ENCODE results near the gene SIM1. TPM values are rescaled to one million over a fixed set of nuclear protein-coding genes. Genes with fewer than 3 reads are reported as not detected.

SIM1 gene, protein sequence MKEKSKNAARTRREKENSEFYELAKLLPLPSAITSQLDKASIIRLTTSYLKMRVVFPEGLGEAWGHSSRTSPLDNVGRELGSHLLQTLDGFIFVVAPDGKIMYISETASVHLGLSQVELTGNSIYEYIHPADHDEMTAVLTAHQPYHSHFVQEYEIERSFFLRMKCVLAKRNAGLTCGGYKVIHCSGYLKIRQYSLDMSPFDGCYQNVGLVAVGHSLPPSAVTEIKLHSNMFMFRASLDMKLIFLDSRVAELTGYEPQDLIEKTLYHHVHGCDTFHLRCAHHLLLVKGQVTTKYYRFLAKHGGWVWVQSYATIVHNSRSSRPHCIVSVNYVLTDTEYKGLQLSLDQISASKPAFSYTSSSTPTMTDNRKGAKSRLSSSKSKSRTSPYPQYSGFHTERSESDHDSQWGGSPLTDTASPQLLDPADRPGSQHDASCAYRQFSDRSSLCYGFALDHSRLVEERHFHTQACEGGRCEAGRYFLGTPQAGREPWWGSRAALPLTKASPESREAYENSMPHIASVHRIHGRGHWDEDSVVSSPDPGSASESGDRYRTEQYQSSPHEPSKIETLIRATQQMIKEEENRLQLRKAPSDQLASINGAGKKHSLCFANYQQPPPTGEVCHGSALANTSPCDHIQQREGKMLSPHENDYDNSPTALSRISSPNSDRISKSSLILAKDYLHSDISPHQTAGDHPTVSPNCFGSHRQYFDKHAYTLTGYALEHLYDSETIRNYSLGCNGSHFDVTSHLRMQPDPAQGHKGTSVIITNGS
- polyA plus RNA-seq (2013, experiment 1 of 2) = 0.06 TPM
- 0.06 TPM for polyA plus RNA-seq (2013, experiment 2 of 2)

DNA sequence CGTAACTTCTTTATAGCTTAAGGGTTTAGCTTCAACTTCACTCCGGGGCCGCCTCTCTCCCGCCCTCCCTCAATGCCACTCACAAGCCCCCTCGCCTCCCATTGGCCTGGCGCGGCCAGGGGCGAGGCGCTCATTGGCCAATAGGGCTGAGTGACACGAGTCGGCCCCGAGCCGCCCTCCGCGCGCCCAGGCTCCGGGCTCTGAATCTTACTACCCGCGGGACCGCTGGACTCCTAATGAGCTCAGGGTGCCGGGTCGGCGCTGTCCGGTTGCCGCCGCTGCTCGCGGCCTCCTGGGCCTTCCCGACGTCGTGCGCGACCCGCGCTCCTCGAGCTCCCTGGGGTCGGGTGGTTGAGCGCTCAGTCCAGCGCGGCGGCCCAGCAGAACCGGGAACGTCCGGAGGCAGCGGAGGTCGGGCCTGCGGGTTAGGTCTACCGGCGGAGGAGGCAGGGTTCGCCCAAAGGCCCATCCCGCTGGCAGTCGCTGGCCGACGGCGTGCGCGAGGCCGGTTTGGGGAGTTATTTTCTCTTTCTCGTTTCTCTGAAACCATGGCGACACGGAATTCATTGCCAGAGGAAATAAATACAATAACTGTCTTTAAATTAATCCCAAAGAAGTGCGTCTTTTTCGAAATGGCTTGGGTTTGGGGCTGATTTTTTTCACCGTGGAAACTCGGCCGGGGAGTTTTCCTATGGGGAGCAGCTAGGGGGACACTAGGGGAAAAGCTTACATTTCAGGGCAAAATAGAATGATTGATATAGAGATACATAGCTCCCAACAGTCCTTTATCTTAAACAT, at the start of gene SIM1:
Gene SIM1, minus strand, starts transcription at position 19 of the 798 bp plus-strand sequence. CDS start 1,453 bp downstream, outside the sequence.
- no peaks in the 10 kb centered on the region for H3K79me2 ChIP-seq (ENCODE audit: control insufficient read depth, insufficient read depth, low read length)
- H4K5ac ChIP-seq (ENCODE audit: low read length) = no peak within 1 kb of the TSS
- H2BK15ac ChIP-seq (replicated peaks; ENCODE audit: low read depth) = no peak within 1 kb of the TSS
- H3K36me3 ChIP-seq (ENCODE audit: control insufficient read depth, insufficient read depth, low read length) = no peaks in the 10 kb centered on the region
- H3K4ac ChIP-seq (ENCODE audit: low read depth, low read length) = no peak within 1 kb of the TSS
- peak within 1 kb of the TSS; percentile 45 for H3K4me3 ChIP-seq (ENCODE audit: low read length)
- H2BK120ac ChIP-seq (ENCODE audit: low read depth, low read length) = no peak within 1 kb of the TSS
- peak within 1 kb of the TSS; percentile 98 for H3K4me2 ChIP-seq (ENCODE audit: low read length)
- no peaks in the 10 kb centered on the region for H3K79me1 ChIP-seq (ENCODE audit: low read length)
- no peak within 1 kb of the TSS for H4K8ac ChIP-seq (ENCODE audit: low read depth, low read length)
- peak within 1 kb of the TSS; percentile 77 for H3K56ac ChIP-seq (ENCODE audit: low read length)
- peak; percentile 96 for DNase-seq
- H3K27ac ChIP-seq (ENCODE audit: low read depth, low read length) = no peak within 1 kb of the TSS
- no peak within 1 kb of the TSS for H2BK5ac ChIP-seq (ENCODE audit: low read length)
- H3K23ac ChIP-seq (ENCODE audit: low read length) = no peak within 1 kb of the TSS
- H3K4me1 ChIP-seq (ENCODE audit: control insufficient read depth, low read depth, low read length) = peaks cover 5% of the 10 kb centered on the region
- H3K27me3 ChIP-seq (ENCODE audit: insufficient read depth, low read length, poor library complexity) = peaks cover 79% of the 10 kb centered on the region
- H2AK5ac ChIP-seq (ENCODE audit: low read length) = no peak within 1 kb of the TSS
- peak within 1 kb of the TSS; percentile 61 for H3K9ac ChIP-seq (ENCODE audit: low read length)
- no peak within 1 kb of the TSS for H3K18ac ChIP-seq (ENCODE audit: low read length)
- WGBS (ENCODE audit: extremely low coverage, insufficient coverage, low lambda C conversion rate) = no CpG with 5 or more reads among the region's 66 CpGs

DNA sequence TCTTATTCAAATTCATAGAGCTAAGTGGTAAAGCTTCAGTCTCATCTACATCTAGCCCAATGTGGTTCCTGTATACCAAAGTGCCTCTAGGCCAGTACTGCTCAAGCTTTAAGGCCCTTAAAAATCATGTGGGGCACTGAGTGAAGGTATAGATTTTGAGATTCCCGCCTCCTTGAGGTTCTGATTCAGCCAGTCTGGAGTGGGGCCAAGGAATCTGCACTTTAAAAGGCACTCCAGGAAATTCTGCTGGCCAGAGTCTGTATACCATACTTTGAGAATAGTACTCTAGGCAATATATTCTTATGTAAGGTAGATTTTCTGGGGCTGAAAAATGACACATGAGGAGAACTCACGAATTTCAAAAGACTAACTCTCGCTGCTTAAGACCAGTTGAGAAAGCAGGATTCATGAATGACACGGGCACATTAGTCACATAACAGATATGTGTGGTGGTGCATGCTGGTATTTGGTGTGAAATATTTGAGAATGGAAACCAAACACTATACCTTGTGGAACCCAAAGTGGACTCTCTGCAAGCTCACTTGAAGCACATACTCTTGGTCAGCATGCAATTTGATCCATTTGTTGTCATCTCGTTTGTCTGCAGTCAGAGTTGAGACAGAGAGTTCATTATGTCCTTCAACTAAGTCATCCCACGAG, 47.6 kb upstream of the SIM1 start:
- H3K79me2 ChIP-seq (ENCODE audit: control insufficient read depth, insufficient read depth, low read length) = no peaks in the 10 kb centered on the region
- no peaks in the 10 kb centered on the region for H3K27me3 ChIP-seq (ENCODE audit: insufficient read depth, low read length, poor library complexity)
- no peaks in the 10 kb centered on the region for H3K36me3 ChIP-seq (ENCODE audit: control insufficient read depth, insufficient read depth, low read length)
- H3K18ac ChIP-seq (ENCODE audit: low read length) = no peak overlapping the region
- H2BK15ac ChIP-seq (replicated peaks; ENCODE audit: low read depth) = no peak overlapping the region
- H3K23ac ChIP-seq (ENCODE audit: low read length) = no peak overlapping the region
- H3K4me1 ChIP-seq (ENCODE audit: control insufficient read depth, low read depth, low read length) = no peaks in the 10 kb centered on the region
- no peak overlapping the region for H2BK120ac ChIP-seq (ENCODE audit: low read depth, low read length)
- no CpG with 5 or more reads among the region's 6 CpGs for WGBS (ENCODE audit: extremely low coverage, insufficient coverage, low lambda C conversion rate)
- no peak overlapping the region for H3K4me3 ChIP-seq (ENCODE audit: low read length)
- no peaks in the 10 kb centered on the region for H3K79me1 ChIP-seq (ENCODE audit: low read length)
- H2BK5ac ChIP-seq (ENCODE audit: low read length) = no peak overlapping the region
- H4K8ac ChIP-seq (ENCODE audit: low read depth, low read length) = no peak overlapping the region
- no peak overlapping the region for H2AK5ac ChIP-seq (ENCODE audit: low read length)
- no peak overlapping the region for H3K4me2 ChIP-seq (ENCODE audit: low read length)
- H3K27ac ChIP-seq (ENCODE audit: low read depth, low read length) = no peak overlapping the region
- no peak overlapping the region for H3K56ac ChIP-seq (ENCODE audit: low read length)
- H3K9ac ChIP-seq (ENCODE audit: low read length) = no peak overlapping the region
- no peak for DNase-seq
- no peak overlapping the region for H4K5ac ChIP-seq (ENCODE audit: low read length)
- no peak overlapping the region for H3K4ac ChIP-seq (ENCODE audit: low read depth, low read length)

DNA sequence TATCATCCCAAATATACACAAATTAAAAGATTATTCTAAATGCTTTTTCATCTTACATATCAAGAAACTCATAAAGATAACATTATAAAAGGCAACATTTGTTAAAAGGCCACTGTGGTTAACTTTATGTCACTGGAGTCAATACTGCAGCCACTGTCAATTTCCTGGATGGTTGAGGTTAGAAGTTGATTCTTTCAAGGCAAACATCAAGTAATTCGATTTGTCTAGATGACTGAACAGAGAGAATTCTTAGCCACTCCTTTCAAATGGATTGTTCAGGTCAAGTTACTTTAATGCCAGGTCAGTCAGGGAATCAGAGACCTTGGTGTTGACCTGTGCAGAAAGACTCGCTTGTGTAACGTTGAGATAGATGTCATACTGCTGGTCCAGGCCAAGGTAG, 44.4 kb upstream of the SIM1 start:
- Histone ChIP-seq H2BK120ac (ENCODE audit: low read depth, low read length) (no peak overlapping the region), H3K23ac (ENCODE audit: low read length) (no peak overlapping the region), H4K8ac (ENCODE audit: low read depth, low read length) (no peak overlapping the region), H3K9ac (ENCODE audit: low read length) (no peak overlapping the region), H3K18ac (ENCODE audit: low read length) (no peak overlapping the region), H2BK15ac (replicated peaks; ENCODE audit: low read depth) (no peak overlapping the region), H3K36me3 (ENCODE audit: control insufficient read depth, insufficient read depth, low read length) (no peaks in the 10 kb centered on the region), H3K27ac (ENCODE audit: low read depth, low read length) (no peak overlapping the region), H3K4me3 (ENCODE audit: low read length) (no peak overlapping the region), H3K79me1 (ENCODE audit: low read length) (no peaks in the 10 kb centered on the region), H3K4ac (ENCODE audit: low read depth, low read length) (no peak overlapping the region), H3K27me3 (ENCODE audit: insufficient read depth, low read length, poor library complexity) (no peaks in the 10 kb centered on the region), H4K5ac (ENCODE audit: low read length) (no peak overlapping the region), H3K4me1 (ENCODE audit: control insufficient read depth, low read depth, low read length) (no peaks in the 10 kb centered on the region), H2BK5ac (ENCODE audit: low read length) (no peak overlapping the region), H3K4me2 (ENCODE audit: low read length) (no peak overlapping the region), H3K79me2 (ENCODE audit: control insufficient read depth, insufficient read depth, low read length) (no peaks in the 10 kb centered on the region), H2AK5ac (ENCODE audit: low read length) (no peak overlapping the region), H3K56ac (ENCODE audit: low read length) (no peak overlapping the region)
- DNase-seq = no peak
- no CpG with 5 or more reads among the region's 3 CpGs for WGBS (ENCODE audit: extremely low coverage, insufficient coverage, low lambda C conversion rate)

DNA sequence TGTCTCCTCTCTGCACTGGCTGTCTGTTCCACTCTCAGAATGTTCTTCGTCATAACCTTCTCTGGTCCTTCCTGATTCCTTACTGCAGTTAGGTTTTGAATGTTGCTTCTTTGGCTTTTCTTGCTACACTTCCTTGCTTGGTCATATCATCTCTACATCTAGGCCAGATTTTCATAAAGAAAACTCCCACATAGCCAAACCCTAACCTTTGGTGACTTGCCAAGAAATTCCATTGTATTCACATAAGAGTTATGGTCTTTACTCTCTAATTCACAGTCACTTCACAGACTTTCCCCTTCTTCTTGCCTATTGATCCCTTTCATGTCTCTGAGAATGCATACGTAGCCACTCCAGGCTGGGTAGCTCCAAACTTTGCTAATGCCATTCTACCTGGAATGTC, 41.9 kb upstream of the SIM1 start:
- Histone ChIP-seq H3K4me1 (ENCODE audit: control insufficient read depth, low read depth, low read length) (no peaks in the 10 kb centered on the region), H3K79me1 (ENCODE audit: low read length) (no peaks in the 10 kb centered on the region), H3K4me3 (ENCODE audit: low read length) (no peak overlapping the region), H3K18ac (ENCODE audit: low read length) (no peak overlapping the region), H3K23ac (ENCODE audit: low read length) (no peak overlapping the region), H3K4ac (ENCODE audit: low read depth, low read length) (no peak overlapping the region), H3K79me2 (ENCODE audit: control insufficient read depth, insufficient read depth, low read length) (no peaks in the 10 kb centered on the region), H4K5ac (ENCODE audit: low read length) (no peak overlapping the region), H2AK5ac (ENCODE audit: low read length) (no peak overlapping the region), H2BK5ac (ENCODE audit: low read length) (no peak overlapping the region), H2BK120ac (ENCODE audit: low read depth, low read length) (no peak overlapping the region), H3K27ac (ENCODE audit: low read depth, low read length) (no peak overlapping the region), H4K8ac (ENCODE audit: low read depth, low read length) (no peak overlapping the region), H3K9ac (ENCODE audit: low read length) (no peak overlapping the region), H3K4me2 (ENCODE audit: low read length) (no peak overlapping the region), H2BK15ac (replicated peaks; ENCODE audit: low read depth) (no peak overlapping the region), H3K36me3 (ENCODE audit: control insufficient read depth, insufficient read depth, low read length) (no peaks in the 10 kb centered on the region), H3K27me3 (ENCODE audit: insufficient read depth, low read length, poor library complexity) (no peaks in the 10 kb centered on the region), H3K56ac (ENCODE audit: low read length) (no peak overlapping the region)
- DNase-seq = no peak
- no CpG with 5 or more reads among the region's 2 CpGs for WGBS (ENCODE audit: extremely low coverage, insufficient coverage, low lambda C conversion rate)
